Cardiac muscle cell (in vitro differentiated cells and primary cell): ENCODE data around the gene PAQR6. TPM values are rescaled to one million over a fixed set of nuclear protein-coding genes. Genes with fewer than 3 reads are reported as not detected.
A peak's percentile ranks its signal among the peaks of the same experiment; 100 is the strongest.

Experiments used
- DNase-seq, 2 donors: peaks; one replicate each; pipeline versions ENCODE4 v3.0.0 to v3.0.0-alpha.2; 2010 to 2017; ENCODE audit warnings: low read depth in 1 of 2, low spot score in 1 of 2
- H3K27ac ChIP-seq: fragments of 200-600 bp; sonication (generic); 2 replicates; pipeline ENCODE4 v1.5.1; 2016
- H3K27me3 ChIP-seq: fragments of 200-600 bp; sonication (generic); 2 replicates; pipeline ENCODE4 v1.6.0; 2016; ENCODE audit warnings: control low read depth
- H3K36me3 ChIP-seq: fragments of 200-600 bp; sonication (generic); 2 replicates; pipeline ENCODE4 v1.5.1; 2016; ENCODE audit warnings: control low read depth
- H3K4me1 ChIP-seq: fragments of 200-600 bp; sonication (generic); 2 replicates; pipeline ENCODE4 v1.8.1; 2017; ENCODE audit warnings: low read depth, mild to moderate bottlenecking, mixed run types
- H3K4me3 ChIP-seq: fragments of 200-600 bp; sonication (generic); 2 replicates; pipeline ENCODE4 v1.5.1; 2016; ENCODE audit warnings: mild to moderate bottlenecking
- H3K9me3 ChIP-seq: fragments of 200-600 bp; sonication (generic); 2 replicates; pipeline ENCODE4 v1.5.1; 2017; ENCODE audit warnings: low read depth, mild to moderate bottlenecking, control low read depth
- polyA plus RNA-seq: library from polyadenylated mRNA; unstranded; fragments of >200 nt; fragmentation: Nextera tagmentation; extraction: Ambion mirVana; gene quantifications from 2 replicates; pipeline ENCODE4 v1.2.1, GENCODE V29; 2016
- total RNA-seq: library from RNA; depleted of rRNA; stranded (reverse); fragments of >200 nt; gene quantifications from 2 replicates; pipeline ENCODE4 v1.2.3, GENCODE V29; 2016
- TF ChIP-seq, protein P1 (sequence below): IDR thresholded peaks from 2 replicates; pipeline ENCODE4 v1.5.1; 2012; ENCODE audit warnings: low read depth, mild to moderate bottlenecking, low read length

PAQR6 gene
- total and polyA plus RNA-seq, 2 experiments from 2014 or later: 35.7 to 40.1 TPM

- no peak overlapping the region for H3K27ac ChIP-seq
- no peak overlapping the region for H3K4me3 ChIP-seq
- H3K36me3 ChIP-seq: peaks cover 60% of the 10 kb centered on the region
- no peaks in the 10 kb centered on the region for H3K9me3 ChIP-seq
- DNase-seq: peak in 1 of 2 donors; percentile 49
- no peaks in the 10 kb centered on the region for H3K27me3 ChIP-seq
- TF ChIP-seq, protein P1, sequence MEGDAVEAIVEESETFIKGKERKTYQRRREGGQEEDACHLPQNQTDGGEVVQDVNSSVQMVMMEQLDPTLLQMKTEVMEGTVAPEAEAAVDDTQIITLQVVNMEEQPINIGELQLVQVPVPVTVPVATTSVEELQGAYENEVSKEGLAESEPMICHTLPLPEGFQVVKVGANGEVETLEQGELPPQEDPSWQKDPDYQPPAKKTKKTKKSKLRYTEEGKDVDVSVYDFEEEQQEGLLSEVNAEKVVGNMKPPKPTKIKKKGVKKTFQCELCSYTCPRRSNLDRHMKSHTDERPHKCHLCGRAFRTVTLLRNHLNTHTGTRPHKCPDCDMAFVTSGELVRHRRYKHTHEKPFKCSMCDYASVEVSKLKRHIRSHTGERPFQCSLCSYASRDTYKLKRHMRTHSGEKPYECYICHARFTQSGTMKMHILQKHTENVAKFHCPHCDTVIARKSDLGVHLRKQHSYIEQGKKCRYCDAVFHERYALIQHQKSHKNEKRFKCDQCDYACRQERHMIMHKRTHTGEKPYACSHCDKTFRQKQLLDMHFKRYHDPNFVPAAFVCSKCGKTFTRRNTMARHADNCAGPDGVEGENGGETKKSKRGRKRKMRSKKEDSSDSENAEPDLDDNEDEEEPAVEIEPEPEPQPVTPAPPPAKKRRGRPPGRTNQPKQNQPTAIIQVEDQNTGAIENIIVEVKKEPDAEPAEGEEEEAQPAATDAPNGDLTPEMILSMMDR: no peak
- H3K4me1 ChIP-seq: peaks cover 10% of the 10 kb centered on the region
These were observed 28.7 kb upstream of the PAQR6 start for GRCh38 chr1:156276532-156276931.

GRCh38 chr1:156270314-156270713 is 22.5 kb upstream of the PAQR6 start:
- Histone ChIP-seq H3K27ac (no peak overlapping the region), H3K4me1 (no peaks in the 10 kb centered on the region), H3K36me3 (peaks cover 74% of the 10 kb centered on the region), H3K4me3 (no peak overlapping the region), H3K27me3 (no peaks in the 10 kb centered on the region), H3K9me3 (no peaks in the 10 kb centered on the region)
- TF ChIP-seq, protein P1: no peak
- no peak for DNase-seq

- no peaks in the 10 kb centered on the region for H3K27me3 ChIP-seq
- no peak overlapping the region for H3K27ac ChIP-seq
- H3K36me3 ChIP-seq: peaks cover 75% of the 10 kb centered on the region
- TF ChIP-seq, protein P1: no peak
- no peaks in the 10 kb centered on the region for H3K9me3 ChIP-seq
- no peaks in the 10 kb centered on the region for H3K4me1 ChIP-seq
- DNase-seq: peak in 1 of 2 donors; percentile 65
- H3K4me3 ChIP-seq: no peak overlapping the region
These were observed 20.5 kb upstream of the PAQR6 start for GRCh38 chr1:156268336-156268735.

- H3K9me3 ChIP-seq: no peaks in the 10 kb centered on the region
- no peak overlapping the region for H3K27ac ChIP-seq
- peaks cover 69% of the 10 kb centered on the region for H3K36me3 ChIP-seq
- H3K27me3 ChIP-seq: no peaks in the 10 kb centered on the region
- no peaks in the 10 kb centered on the region for H3K4me1 ChIP-seq
- DNase-seq: no peak
- no peak overlapping the region for H3K4me3 ChIP-seq
- TF ChIP-seq, protein P1: no peak
These were observed 18.2 kb upstream of the PAQR6 start for GRCh38 chr1:156266051-156266450.

- Histone ChIP-seq H3K36me3 (peaks cover 71% of the 10 kb centered on the region), H3K27me3 (no peaks in the 10 kb centered on the region), H3K27ac (no peak overlapping the region), H3K4me3 (no peak overlapping the region), H3K9me3 (no peaks in the 10 kb centered on the region), H3K4me1 (no peaks in the 10 kb centered on the region)
- TF ChIP-seq, protein P1: no peak
- DNase-seq: no peak
These were observed 15.4 kb upstream of the PAQR6 start for GRCh38 chr1:156263288-156263655.
